Calu3 (cell line): ENCODE measurements around the gene CCDC187. TPM values are rescaled to one million over a fixed set of nuclear protein-coding genes. Genes with fewer than 3 reads are reported as not detected.

ENCODE experiments used
- BruUV-seq: library from RNA; stranded (reverse); fragments of 400-500 nt; replicated peaks from 2 replicates; lab custom pipeline; 2021; lab: Mats Ljungman, UMichigan
- CTCF ChIA-PET: fragments of 300-600 bp; sonication (Branson Sonifier 250); formaldehyde crosslinking; loops from one replicate; lab custom pipeline; 2022; ENCODE audit warnings: antibody characterized with exemption; lab: Charles Lee
- DNase-seq: peaks from one replicate; pipeline ENCODE4 v3.0.0; 2022
- H3K27ac Mint-ChIP-seq: one replicate; pipeline ENCODE4 v1.8.0; 2022; ENCODE audit warnings: mixed read lengths; ENCODE audit not compliant: unreplicated experiment
- H3K27me3 Mint-ChIP-seq: one replicate; pipeline ENCODE4 v1.8.0; 2022; ENCODE audit warnings: mixed read lengths; ENCODE audit not compliant: unreplicated experiment
- H3K36me3 Mint-ChIP-seq: one replicate; pipeline ENCODE4 v1.8.0; 2022; ENCODE audit warnings: mild to moderate bottlenecking, moderate library complexity, mixed read lengths; ENCODE audit not compliant: insufficient read depth, unreplicated experiment
- H3K4me1 Mint-ChIP-seq: one replicate; pipeline ENCODE4 v1.8.0; 2022; ENCODE audit warnings: mild to moderate bottlenecking, low read depth, mixed read lengths; ENCODE audit not compliant: unreplicated experiment
- H3K4me3 Mint-ChIP-seq: one replicate; pipeline ENCODE4 v1.8.0; 2022; ENCODE audit warnings: mild to moderate bottlenecking, low read depth, moderate library complexity, mixed read lengths; ENCODE audit not compliant: unreplicated experiment
- H3K9me3 Mint-ChIP-seq: one replicate; pipeline ENCODE4 v1.8.0; 2022; ENCODE audit warnings: low read depth, mixed read lengths; ENCODE audit not compliant: unreplicated experiment
- CTCF ChIP-seq: fragments of 200-600 bp; IDR thresholded peaks from one replicate; pipeline ENCODE4 v1.8.0; 2022; ENCODE audit warnings: antibody characterized with exemption; ENCODE audit not compliant: unreplicated experiment
- intact Hi-C: fragments of 100-400 bp; cut with micrococcal nuclease; formaldehyde crosslinking; loops from one replicate; pipeline ENCODE4 v1.10.0; 2022; ENCODE audit not compliant: unreplicated experiment
- total RNA-seq: library from RNA; stranded (reverse); gene quantifications from 2 replicates; pipeline ENCODE4 v1.2.3, GENCODE V29; 2022

CCDC187 gene
- total RNA-seq, 1 experiment from 2014 or later: 0.73 TPM

- H3K36me3 Mint-ChIP-seq: peaks cover 9% of the 10 kb centered on the region
- no peak for DNase-seq
- no peaks in the 10 kb centered on the region for H3K9me3 Mint-ChIP-seq
- H3K4me3 Mint-ChIP-seq: no peak overlapping the region
- no peak overlapping the region for H3K27ac Mint-ChIP-seq
- BruUV-seq: no TSS peak
- intact Hi-C loops: no loop called here
- H3K27me3 Mint-ChIP-seq: no peaks in the 10 kb centered on the region
- no peaks in the 10 kb centered on the region for H3K4me1 Mint-ChIP-seq
- CTCF ChIA-PET: no interaction called here
- no peak for TF ChIP-seq CTCF
These were observed 93.6 kb downstream of the CCDC187 start for GRCh38 chr9:136210276-136210675.

- H3K9me3 Mint-ChIP-seq: no peaks in the 10 kb centered on the region
- CTCF ChIA-PET: no interaction called here
- BruUV-seq: no TSS peak
These were observed 94.1 kb downstream of the CCDC187 start for GRCh38 chr9:136209786-136210185.

GRCh38 chr9:136209232-136209631 is 94.7 kb downstream of the CCDC187 start:
- BruUV-seq: no TSS peak
- no peaks in the 10 kb centered on the region for H3K27me3 Mint-ChIP-seq
- intact Hi-C loops: no loop called here
- H3K4me3 Mint-ChIP-seq: no peak overlapping the region
- no peaks in the 10 kb centered on the region for H3K4me1 Mint-ChIP-seq
- TF ChIP-seq CTCF: no peak
- H3K36me3 Mint-ChIP-seq: peaks cover 11% of the 10 kb centered on the region
- no peak overlapping the region for H3K27ac Mint-ChIP-seq
- no peak for DNase-seq
- CTCF ChIA-PET: no interaction called here
- H3K9me3 Mint-ChIP-seq: no peaks in the 10 kb centered on the region

More at GRCh38 chr9:136209786-136210185, 94.1 kb downstream of the CCDC187 start:
- H3K27ac Mint-ChIP-seq: no peak overlapping the region
- H3K4me3 Mint-ChIP-seq: no peak overlapping the region
- H3K4me1 Mint-ChIP-seq: no peaks in the 10 kb centered on the region
- no peak for DNase-seq
- no peak for TF ChIP-seq CTCF
- intact Hi-C loops: no loop called here
- H3K27me3 Mint-ChIP-seq: no peaks in the 10 kb centered on the region
- peaks cover 9% of the 10 kb centered on the region for H3K36me3 Mint-ChIP-seq

GRCh38 chr9:136208675-136209074 is 95.2 kb downstream of the CCDC187 start:
- no peaks in the 10 kb centered on the region for H3K9me3 Mint-ChIP-seq
- peaks cover 15% of the 10 kb centered on the region for H3K36me3 Mint-ChIP-seq
- H3K4me3 Mint-ChIP-seq: no peak overlapping the region
- H3K27ac Mint-ChIP-seq: no peak overlapping the region
- no TSS peak for BruUV-seq
- H3K27me3 Mint-ChIP-seq: no peaks in the 10 kb centered on the region
- DNase-seq: no peak
- CTCF ChIA-PET: no interaction called here
- TF ChIP-seq CTCF: no peak
- intact Hi-C loops: no loop called here
- H3K4me1 Mint-ChIP-seq: no peaks in the 10 kb centered on the region

GRCh38 chr9:136207616-136208015 is 96.3 kb downstream of the CCDC187 start:
- CTCF ChIA-PET: no interaction called here
- intact Hi-C loops: no loop called here
- Mint-ChIP-seq H3K4me1 (no peaks in the 10 kb centered on the region), H3K4me3 (no peak overlapping the region), H3K36me3 (peaks cover 15% of the 10 kb centered on the region), H3K27ac (no peak overlapping the region), H3K27me3 (no peaks in the 10 kb centered on the region), H3K9me3 (no peaks in the 10 kb centered on the region)
- no TSS peak for BruUV-seq
- no peak for TF ChIP-seq CTCF
- DNase-seq: no peak
